ENCODE measurements around the gene GRIN1. TPM values are rescaled to one million over a fixed set of nuclear protein-coding genes. Genes with fewer than 3 reads are reported as not detected.

GRIN1 gene
- total RNA-seq, 1 experiment from 2014 or later, result 2.9 TPM

DNA sequence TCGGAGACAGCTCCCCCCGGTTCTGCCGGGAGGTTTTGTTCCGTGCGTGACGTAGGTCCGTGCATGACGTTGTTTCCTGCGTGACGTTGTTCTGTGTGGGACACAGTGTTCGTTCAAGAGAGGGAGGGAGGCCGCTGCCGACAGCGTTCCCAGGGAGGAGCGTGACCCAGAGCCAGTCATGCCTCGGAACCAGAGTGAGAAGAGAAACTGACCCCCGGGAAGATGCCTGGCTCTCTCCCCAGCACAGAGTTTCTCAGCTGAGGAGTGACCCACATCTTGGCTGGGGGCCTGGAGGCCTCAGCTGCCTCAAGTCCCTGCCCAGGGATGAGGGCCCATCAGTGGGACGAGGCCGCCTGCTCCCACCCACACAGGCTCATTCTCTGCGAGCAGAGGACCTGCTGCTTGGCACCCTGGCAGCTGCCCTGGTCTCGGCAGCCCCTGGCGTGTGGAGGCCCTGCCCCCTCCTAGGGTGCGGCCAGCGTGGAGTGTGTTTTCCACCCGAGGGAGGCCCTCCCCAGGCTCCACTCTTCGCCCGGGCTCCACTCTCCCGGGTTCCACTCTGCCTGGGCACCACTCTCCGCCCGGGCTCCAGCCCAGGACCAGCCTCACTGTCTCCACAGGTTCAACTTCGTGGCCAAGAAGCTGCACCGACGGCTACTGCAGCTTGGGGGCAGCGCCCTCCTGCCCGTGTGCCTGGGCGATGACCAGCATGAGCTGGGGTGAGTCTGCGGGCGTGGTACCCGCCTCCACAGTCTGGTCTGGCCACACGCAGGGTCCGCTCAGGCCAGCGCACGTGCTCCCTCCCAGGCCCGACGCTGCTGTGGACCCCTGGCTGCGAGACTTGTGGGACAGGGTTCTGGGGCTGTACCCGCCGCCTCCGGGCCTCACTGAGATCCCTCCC lies 74.5 kb downstream of the GRIN1 start:
- TF ChIP-seq, protein P1, sequence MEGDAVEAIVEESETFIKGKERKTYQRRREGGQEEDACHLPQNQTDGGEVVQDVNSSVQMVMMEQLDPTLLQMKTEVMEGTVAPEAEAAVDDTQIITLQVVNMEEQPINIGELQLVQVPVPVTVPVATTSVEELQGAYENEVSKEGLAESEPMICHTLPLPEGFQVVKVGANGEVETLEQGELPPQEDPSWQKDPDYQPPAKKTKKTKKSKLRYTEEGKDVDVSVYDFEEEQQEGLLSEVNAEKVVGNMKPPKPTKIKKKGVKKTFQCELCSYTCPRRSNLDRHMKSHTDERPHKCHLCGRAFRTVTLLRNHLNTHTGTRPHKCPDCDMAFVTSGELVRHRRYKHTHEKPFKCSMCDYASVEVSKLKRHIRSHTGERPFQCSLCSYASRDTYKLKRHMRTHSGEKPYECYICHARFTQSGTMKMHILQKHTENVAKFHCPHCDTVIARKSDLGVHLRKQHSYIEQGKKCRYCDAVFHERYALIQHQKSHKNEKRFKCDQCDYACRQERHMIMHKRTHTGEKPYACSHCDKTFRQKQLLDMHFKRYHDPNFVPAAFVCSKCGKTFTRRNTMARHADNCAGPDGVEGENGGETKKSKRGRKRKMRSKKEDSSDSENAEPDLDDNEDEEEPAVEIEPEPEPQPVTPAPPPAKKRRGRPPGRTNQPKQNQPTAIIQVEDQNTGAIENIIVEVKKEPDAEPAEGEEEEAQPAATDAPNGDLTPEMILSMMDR (conservative IDR thresholded peaks at IDR 0.05), result peak; percentile 44
- Histone ChIP-seq H3K56ac (ENCODE audit: insufficient read length, low read depth, low read length) (no peak overlapping the region), H3K27me3 (ENCODE audit: insufficient read depth, low read length) (no peaks in the 10 kb centered on the region), H3K4ac (ENCODE audit: low read depth, low read length) (no peak overlapping the region), H3K9me3 (ENCODE audit: control insufficient read depth, low read depth, low read length) (no peaks in the 10 kb centered on the region), H3K4me1 (ENCODE audit: insufficient read depth, low read length) (no peaks in the 10 kb centered on the region; the same call in 1 of the 2 replicates), H4K20me1 (ENCODE audit: control insufficient read depth, insufficient read depth, insufficient read length) (no peaks in the 10 kb centered on the region), H2BK120ac (ENCODE audit: low read depth, low read length, poor library complexity, severe bottlenecking) (no peak overlapping the region), H3K23ac (ENCODE audit: insufficient read length, low read depth, low read length) (no peak overlapping the region), H3K9ac (ENCODE audit: extremely low read depth, insufficient read length, low read length) (no peak overlapping the region), H2BK12ac (ENCODE audit: insufficient read length, low read depth, low read length) (no peak overlapping the region), H3K23me2 (ENCODE audit: insufficient read length, low read depth, low read length, poor library complexity, severe bottlenecking) (no peaks in the 10 kb centered on the region), H2BK5ac (ENCODE audit: insufficient read length, low read length) (no peak overlapping the region), H3K79me2 (ENCODE audit: insufficient read depth, low read length) (no peaks in the 10 kb centered on the region), H2AFZ (ENCODE audit: low read length) (no peak overlapping the region), H4K8ac (replicated peaks; ENCODE audit: insufficient read length, low read depth, low read length) (no peak overlapping the region), H3K4me2 (ENCODE audit: insufficient read depth, insufficient read length, low read length) (no peak overlapping the region), H2BK15ac (ENCODE audit: low read depth, low read length) (no peak overlapping the region), H2BK20ac (ENCODE audit: low read depth, low read length, poor library complexity, severe bottlenecking) (no peak overlapping the region), H3K79me1 (ENCODE audit: insufficient read depth, low read depth, low read length, poor library complexity, severe bottlenecking) (no peaks in the 10 kb centered on the region), H4K5ac (ENCODE audit: insufficient read length, low read depth, low read length) (no peak overlapping the region), H2AK5ac (ENCODE audit: insufficient read length, low read length) (no peak overlapping the region), H3K18ac (ENCODE audit: insufficient read length, low read depth, low read length) (no peak overlapping the region), H3K27ac (ENCODE audit: insufficient read length, low read depth, low read length) (no peak overlapping the region), H4K91ac (ENCODE audit: insufficient read length, low read depth, low read length) (no peak overlapping the region), H3K14ac (ENCODE audit: insufficient read depth, low read length) (no peak overlapping the region), H3T11ph (ENCODE audit: low read length) (no peak overlapping the region)
- H3K9me3 Mint-ChIP-seq, result no peaks in the 10 kb centered on the region
- no peak overlapping the region; a peak in 1 of 7 replicates for H3K27ac Mint-ChIP-seq
- H3K4me1 Mint-ChIP-seq, result peaks cover 4 to 5% of the 10 kb centered on the region in 2 experiments
- H3K27me3 Mint-ChIP-seq (ENCODE audit: low read depth), result no peaks in the 10 kb centered on the region
- no peak for DNase-seq
- H3K36me3 Mint-ChIP-seq (ENCODE audit: insufficient read depth in 1 of 3, low read depth in 3 of 3), result peaks cover 5 to 34% (median 26%) of the 10 kb centered on the region in 3 experiments; a peak in 6 of 7 replicates
- H3K4me3 Mint-ChIP-seq, result no peak overlapping the region
- no CpG with 5 or more reads among the region's 49 CpGs for WGBS (ENCODE audit: extremely low coverage, insufficient read length, low lambda C conversion rate)

All from H9 (cell line).